HG02973 (cell line): ENCODE results near the gene DSCAM.

Experiments
- ATAC-seq: cut with Tn5 transposase; IDR thresholded peaks from one replicate; pipeline ENCODE4 v1.9.1; 2021; ENCODE audit warnings: moderate library complexity; ENCODE audit not compliant: unreplicated experiment

Gene DSCAM

DNA sequence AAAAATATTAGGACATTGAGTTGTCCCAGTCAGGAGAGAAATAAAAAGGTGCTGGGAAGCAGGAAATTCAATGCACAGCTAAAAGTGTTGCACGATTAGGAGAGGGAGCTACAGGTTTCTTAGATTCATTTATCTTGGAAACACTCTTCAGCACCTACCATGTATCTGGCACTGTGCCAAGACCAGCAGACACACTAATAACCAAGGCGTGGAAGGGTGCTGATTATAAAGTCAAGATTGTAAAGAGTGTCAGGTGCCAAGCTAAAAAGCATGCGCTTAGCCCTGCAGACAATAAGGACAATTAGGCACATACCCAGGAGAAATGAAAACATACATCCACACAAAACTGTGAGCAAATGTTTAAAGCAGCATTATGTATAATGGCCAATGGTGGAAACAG lies 129.9 kb downstream of the DSCAM start:
- no peak for ATAC-seq

DNA sequence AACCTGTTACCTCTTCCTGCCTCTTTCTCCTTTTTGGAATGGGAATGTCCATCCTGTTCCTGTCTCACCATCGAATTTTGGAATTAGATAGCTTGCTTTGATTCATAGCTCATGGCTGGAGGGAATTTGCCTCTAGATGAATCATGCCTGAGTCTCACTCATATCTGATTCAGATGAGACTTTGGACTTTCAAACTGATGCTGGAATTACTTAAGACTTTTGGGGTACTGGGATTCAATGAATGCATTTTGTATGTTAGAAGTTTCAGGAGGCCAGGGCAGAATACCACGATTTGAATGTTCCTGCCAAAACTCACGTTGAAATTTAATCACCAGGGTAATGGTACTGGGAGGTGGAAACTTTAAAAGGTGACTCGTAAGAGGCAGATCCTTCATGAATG lies 132.4 kb downstream of the DSCAM start:
- ATAC-seq = no peak

DNA sequence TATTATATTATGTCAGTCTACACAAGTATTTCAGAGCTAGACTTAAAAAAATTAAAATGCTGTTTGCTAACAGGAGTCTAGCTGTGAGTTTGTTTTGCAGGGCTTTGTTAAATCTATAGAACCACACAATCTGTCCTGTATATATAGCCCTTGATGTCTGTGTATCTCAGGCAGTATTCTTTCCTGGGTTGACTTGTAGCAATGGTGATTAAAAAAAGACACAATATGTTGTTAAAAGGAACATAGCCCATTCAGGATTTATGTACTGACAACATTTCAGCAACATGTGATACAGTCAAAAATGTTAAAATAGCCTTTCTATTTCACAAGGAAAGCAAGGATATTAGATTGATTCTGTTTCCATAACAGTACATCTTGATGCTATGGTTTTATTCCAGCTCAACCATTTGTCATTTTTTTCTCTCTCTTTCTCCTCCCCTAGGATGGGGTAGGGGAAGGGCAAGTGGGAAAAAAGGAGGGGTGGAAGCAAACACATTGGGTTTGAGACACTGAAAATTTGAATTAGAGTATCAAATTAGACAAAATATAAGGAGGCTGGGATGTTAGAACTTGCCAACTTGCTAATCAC lies 139.2 kb downstream of the DSCAM start:
- no peak for ATAC-seq

DNA sequence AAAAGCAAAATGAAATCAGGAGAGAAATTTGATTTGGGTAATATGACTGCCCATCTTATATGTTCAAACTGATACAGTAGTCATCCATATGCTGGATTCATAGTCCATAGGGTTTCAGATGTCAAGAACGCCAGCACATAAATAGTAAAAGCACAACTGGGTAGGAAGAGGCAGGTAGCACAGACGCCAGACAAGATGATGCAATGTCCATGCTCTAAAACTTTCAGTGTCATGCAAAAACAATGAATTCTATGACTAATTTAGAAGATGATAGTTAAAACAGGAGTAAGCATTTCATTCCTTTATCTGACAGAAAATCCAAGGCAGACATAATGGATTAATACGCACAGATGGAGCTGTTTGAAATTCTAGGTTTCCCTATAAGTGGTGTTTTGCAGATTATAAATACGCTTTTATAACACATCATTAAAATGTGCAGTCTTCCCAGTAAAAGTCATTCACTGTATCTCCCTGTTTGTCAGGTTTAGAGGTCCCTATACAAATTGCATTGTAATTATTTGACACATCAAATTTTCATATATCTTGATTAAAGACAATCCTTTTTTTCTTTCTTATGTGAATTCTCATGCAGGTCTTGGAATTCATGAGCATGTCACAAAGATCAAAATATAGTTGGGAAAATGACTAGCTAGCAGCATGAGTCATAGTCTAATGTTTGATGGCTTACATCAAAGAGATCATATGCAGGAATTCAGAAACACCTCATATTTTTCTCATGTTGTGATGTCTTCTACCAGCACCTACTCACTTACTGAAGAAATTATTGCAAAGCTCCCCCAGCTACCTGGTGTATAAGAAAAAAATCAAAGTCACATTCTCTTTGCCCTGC lies 139.9 kb downstream of the DSCAM start:
- ATAC-seq = no peak

DNA sequence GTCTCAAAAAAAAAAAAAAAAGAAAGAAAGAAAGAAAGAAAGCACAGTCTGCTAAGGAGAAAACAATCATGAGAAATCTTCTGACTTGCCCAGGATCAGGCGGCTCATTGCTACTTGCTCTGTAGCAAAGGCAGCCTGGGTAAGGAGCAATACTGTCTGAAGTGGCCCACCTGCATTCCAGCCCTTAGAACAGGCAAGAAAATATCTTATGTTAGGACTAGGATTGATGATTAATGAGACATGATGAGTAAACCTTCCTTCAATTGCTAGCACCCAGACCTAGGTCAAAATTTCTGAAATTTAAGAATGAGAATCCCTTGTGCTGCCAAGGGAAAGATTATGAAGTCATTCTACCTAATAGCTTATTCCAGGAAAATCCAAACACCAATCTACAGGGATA lies 140.8 kb downstream of the DSCAM start:
- ATAC-seq = no peak

DNA sequence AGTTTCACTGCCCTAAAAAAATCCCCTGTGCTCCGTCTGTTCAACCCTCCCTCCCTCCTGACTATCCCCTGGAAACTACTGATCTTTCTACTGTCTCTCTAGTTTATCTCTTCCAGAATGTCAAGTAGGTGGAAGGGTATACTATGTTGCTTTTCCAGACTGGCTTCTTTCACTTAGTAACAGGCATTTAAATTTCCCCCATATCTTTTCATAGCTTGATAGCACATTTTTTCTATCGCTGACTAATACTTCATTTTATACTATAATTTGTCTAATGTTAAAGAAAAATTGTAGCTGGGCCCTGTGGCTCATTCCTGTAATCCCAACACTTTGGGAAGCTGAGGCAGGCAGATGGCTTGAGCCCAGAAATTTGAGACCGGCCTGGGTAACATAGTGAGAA lies 142.8 kb downstream of the DSCAM start:
- ATAC-seq = no peak

DNA sequence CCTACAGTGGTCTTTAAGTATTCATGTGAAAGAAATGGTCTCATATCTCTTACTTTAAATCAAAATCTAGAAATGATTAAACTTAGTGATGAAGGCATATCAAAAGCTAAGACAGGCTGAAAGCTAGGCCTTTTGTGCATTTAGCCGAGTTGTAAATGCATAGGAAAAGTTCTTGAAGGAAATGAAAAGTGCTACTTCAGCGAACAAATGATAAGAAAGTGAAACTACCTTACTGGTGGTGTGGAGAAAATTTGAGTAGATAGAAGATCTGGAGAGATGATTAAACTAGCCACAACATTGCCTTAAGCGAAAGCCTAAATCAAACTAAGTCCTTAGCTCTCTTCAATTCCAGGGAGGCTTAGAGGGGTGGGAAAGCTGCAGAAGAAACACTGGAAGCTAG lies 147.6 kb downstream of the DSCAM start:
- ATAC-seq = no peak

DNA sequence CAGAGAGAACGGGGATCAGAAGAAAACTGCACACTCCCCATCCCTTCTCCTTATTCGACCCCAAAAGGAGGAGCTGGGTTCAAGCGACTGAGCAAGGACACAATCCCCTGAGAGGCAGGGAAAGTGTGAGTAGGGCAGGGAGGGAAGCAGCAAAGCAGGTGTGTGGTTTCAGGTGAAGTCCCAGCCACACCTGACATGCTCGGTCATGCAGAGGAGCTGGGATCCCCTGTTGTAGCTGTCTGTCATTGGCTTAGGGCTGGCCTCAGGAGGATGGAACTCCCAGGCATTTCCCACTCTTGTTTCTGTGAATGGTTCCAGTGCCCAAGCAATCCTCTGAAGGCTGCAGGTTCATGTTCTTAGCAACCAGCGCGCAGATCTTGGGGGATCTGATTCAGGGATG lies 150.7 kb downstream of the DSCAM start:
- no peak for ATAC-seq

DNA sequence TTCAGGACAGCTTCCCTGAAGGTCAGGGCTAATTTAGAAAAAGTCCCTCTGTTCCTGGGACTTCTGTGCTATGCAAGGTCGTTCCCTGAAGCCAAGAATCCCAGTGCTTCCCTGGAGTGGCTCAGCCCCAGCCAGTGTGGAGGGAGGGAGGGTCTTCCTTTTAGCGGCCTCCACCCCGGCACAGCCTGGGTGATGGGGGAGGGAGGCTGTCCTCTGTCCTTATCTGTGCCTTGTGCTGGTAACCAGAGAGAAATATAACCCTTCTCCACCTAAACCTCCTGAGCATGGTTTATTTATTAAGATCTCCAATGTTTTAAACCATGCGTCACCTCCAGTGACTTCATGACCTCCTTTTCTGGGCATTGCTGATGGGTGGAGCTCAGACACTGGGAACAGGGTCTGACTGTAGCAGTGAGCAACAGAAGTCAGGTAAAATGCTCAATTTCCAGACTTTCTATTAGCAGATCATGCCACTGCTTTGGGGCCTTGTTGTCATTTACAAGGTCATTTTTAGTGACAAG lies 157.1 kb downstream of the DSCAM start:
- ATAC-seq = no peak

DNA sequence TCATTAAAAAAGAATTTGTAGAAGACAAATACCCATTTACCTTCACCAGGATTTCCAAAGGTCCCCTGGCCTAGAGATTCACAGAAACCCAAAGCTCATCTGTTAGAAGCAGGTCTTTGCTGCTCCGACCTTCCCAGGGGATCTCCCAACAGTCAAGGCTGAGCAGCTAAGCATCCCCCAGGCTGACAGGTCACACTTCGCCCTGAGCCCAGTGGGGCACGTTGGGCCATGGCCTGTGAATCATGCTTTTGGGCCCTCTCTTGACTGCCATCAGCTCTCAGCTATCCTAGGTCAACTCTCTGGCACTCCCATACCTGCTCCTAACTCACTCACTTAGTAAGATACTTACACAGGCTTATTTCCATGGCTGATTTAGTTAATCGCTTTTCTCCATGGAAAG lies 157.7 kb downstream of the DSCAM start:
- no peak for ATAC-seq

DNA sequence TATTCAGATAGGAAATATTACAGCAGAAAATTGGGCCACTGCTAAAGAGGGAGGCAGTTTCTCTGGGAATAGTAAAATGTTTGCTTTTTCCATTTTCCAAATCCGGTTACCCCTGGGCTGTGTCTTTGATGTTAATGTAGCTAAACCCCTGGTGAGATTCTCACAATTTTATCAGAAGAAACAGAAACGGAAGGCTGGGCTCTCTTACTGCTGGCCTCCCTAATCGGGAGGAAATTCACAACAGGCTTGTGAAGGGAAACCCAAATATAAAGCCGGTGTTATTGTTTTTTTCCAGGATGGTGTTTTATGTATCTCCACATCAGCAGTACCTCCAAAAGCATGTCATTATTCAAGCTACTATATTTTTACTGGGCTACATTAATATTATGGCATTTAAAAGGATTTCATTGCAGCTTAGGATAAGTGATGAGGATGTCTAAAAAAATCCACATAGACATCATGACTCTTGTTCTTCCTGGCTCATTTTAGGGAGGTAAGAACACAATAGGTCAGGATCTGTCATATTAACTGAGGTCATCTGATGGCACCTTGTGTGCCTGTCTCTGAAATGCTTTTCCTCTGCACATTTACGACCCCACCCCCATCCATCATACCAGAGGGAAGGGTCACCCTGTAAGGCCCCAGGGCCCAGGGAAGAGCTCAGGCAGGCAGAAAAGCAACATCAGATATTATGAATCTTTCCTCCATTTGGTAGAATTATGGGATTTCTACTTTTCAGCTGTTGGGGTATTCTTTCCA lies 158.7 kb downstream of the DSCAM start:
- ATAC-seq = no peak

DNA sequence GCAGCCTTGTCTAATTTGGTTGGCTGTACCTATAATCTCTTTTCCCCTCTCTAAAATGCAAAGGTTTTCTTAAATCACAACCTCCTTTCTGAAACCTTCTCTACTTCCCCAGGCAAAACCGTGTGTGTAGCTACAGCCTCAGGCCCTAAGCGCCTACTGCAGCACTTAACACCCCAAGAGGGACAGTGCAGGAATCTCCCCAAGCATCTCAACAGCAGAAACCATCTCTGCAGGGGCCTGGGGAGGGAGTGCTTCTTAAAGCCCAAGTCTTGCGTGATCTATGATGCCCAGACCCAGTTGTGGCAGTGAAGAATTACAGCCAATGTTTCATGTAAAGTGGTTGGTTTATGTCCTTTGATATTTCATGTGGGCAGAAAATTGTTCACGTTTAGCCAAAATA lies 159.3 kb downstream of the DSCAM start:
- no peak for ATAC-seq

DNA sequence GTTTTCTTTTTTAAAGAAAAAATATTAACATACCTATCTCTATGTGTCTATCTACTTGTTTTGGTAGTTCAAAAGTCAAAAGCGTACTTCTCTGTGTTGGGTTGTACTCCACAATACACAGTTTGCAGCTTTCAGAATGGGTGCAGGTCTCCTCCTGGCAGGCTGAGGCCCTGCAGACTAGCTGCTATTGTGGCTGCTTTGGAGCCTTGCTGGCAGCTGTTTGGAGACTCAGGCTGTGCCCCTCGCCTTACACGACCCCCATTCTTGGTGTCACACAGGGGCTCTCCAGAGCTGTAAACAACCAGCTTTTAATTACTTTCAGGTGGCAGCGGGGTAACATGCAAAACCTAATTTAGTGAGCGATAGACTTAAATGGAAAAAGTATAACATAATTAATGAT lies 160.4 kb downstream of the DSCAM start:
- no peak for ATAC-seq

DNA sequence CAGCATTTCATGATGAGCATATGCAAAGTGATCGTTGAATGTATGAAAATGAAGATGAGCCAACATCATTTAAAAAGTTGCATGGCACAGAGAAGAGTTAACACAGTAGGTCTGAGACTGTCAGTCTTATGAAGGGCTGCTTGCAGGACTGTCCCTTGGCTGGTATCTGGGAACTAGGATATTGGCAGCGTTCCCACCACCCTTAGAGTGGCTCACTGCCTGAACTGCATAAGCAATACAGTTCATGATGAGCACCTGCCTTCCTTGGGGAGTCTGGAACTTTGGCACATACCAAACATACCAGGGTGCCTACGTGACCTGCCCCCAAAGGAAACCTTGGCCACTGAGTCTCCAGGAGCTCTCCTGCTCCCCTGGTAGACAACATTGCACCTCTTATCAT lies 161.8 kb downstream of the DSCAM start:
- no peak for ATAC-seq

DNA sequence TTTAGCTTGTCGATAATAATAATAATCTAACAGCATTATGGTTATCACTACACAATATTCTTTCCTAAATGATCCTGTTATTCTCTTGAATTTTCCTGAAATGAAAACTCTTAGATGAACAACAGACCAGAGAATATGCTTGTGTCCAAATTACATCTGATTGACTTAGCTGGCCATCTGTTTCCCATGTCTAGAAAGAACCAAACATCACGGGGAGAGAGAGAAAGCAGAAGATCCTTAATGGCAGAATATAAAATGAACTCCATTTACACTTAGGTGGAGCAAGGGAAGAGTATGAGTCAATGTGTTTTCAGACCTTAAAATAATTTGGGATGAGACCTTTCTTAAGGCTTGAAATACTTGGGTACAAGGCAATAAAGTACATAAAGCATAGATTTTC lies 162.2 kb downstream of the DSCAM start:
- no peak for ATAC-seq

DNA sequence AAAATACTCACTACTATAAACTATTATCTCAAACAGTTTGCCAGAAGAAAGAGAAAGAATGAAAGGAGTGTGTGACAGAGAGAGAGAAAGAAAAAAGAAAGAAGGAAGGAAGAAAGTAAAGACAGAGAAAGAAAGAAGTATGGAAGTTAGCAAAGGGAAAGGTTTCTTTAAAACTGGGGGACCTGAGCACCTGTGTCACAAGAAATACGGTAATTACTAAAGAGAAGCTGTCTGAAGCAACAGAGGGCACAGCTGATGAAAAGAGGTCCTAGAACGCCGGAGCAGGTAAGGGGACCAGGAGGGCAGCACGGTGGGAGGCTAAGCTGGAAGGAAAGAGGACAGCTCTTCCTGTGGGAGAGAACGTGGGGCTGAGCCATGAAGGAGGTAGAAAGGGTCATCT lies 163.6 kb downstream of the DSCAM start:
- ATAC-seq = no peak

DNA sequence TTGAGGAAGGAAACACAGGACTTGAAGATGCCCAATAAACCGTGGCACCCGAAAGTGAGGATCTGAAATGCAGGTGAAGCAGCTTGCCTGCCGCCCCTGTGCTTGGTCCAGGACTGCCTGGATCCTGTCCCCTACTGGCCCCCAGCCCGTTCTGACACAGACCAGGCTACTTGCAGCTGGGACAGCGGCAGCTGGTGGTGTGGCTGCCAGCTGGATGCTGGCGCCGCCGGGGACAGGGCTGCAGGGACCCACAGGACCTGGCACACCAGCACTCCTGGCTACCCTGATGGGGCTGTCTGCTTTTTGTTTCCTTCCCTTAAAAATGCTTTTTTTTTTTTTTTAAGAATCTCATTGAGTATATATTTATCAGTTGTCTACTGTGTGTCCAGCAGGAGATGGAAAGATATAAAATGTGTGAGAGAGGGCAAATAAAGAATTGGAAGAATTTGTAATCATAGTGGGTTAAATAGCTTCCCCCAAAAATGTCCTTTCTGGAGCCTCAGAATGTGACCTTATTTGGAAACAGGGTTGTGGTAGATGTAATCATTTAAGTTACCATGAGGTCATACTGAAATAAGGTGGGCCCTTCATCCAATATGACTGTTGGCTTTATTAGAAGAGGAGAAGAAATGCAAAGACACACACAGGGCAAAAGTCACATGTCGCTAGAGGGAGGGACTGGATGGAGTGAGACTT lies 165.6 kb downstream of the DSCAM start:
- ATAC-seq = no peak

DNA sequence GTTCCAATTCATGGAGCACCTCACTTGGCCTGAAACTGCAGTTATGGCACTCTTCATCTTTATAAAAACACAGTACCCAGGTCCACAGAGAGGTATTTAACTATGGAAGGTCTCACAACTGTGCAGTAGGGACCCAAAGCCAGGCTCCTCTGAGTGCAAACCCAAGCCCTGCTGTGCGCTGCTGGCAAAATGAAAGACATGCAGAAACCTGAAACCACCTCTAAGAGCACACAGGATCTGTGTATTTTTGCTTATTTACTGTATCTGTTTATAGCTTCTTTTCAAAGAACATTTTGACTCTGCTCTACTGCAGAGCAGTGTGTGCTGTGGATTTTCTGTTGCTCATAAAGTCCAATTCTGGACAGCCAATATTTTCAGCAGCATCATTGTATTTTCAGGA lies 166.6 kb downstream of the DSCAM start:
- ATAC-seq = no peak

DNA sequence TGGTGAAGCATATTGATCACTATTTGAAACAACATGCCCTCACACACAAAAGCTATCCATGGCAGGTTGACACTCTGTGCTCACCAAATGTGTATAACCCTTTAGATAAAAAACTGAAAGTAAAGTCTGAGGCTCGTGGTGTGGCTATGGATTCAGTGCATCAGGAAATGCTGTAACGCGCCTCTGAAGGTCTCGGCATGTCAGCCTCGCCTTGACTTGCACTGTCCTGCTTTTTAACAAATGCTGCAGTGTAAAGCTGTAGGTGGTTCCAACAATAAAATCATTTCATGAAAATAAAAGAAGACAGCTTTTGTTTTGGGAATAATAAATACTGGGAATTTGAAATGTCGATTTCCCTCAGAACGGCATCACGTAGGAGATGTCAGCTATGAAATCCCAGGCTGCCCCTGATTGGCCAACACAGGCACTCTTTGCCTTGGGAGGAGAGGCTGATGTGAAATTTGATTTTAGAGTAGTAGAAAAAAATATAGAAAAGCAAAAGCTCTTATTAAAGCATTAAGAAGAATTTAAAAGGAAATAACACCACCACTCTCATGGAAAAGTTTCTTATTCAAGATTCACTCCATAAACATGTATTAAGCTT lies 168.2 kb downstream of the DSCAM start:
- ATAC-seq = no peak

DNA sequence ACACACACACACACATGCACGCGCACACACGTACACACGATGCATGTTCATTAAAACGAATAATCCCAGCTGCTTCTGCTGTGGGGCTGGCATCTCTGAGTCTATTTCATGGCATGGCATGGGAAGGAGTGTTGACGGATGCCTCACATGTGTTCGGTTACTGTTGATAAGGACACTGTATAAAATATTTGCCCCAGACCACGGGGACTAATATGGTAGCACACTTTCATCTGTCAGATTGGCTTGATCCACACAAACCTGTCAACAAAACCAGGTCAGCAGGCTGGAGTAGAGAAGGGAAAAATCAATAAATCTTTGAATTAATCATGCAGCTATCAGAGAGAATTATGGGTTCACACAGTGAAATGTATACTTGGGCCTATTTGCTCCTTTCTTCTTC lies 171.9 kb downstream of the DSCAM start:
- ATAC-seq = no peak

DNA sequence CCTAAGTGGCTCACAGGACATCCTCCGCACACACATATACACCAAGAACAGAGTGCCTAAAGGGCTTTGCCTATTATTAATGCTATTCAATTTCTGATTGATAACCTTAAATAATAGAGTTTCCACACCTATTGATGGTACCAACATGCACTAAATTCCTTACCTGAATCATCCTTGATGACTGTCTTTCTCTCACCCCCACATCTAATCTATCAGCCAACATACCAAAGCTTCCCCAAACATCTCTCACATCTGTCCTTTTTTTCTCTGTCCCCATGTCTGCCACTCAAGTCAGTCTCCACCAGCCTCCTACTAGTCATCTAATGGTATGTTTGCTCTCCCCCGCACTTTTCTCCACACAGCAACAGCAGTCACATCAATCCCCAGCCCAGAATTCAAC lies 174.4 kb downstream of the DSCAM start:
- ATAC-seq = no peak
